Ishikawa (cell line): ENCODE results near the gene PRDM1.

Experiments
- CEBPB ChIP-seq: IDR thresholded peaks from 2 replicates; pipeline ENCODE4 v1.6.1; 2012
- CREB1 ChIP-seq: IDR thresholded peaks from 2 replicates; pipeline ENCODE4 v1.6.1; 2012; ENCODE audit warnings: low read depth
- EGR1 ChIP-seq: IDR thresholded peaks from 2 replicates; pipeline ENCODE4 v1.6.1; 2012
- EP300 ChIP-seq: IDR thresholded peaks from 2 replicates; pipeline ENCODE4 v1.6.1; 2012; ENCODE audit warnings: borderline replicate concordance
- FOXM1 ChIP-seq: IDR thresholded peaks from 2 replicates; pipeline ENCODE4 v1.6.1; 2012; ENCODE audit warnings: low read depth, borderline replicate concordance
- NFIC ChIP-seq: IDR thresholded peaks from 2 replicates; pipeline ENCODE4 v1.6.1; 2012
- RAD21 ChIP-seq: IDR thresholded peaks from 2 replicates; pipeline ENCODE4 v1.6.1; 2012; ENCODE audit warnings: low read depth
- TAF1 ChIP-seq: IDR thresholded peaks from 2 replicates; pipeline ENCODE4 v1.6.1; 2012; ENCODE audit warnings: low read depth, mild to moderate bottlenecking
- TCF12 ChIP-seq: IDR thresholded peaks from 2 replicates; pipeline ENCODE4 v1.6.1; 2012; ENCODE audit warnings: low read depth
- TEAD4 ChIP-seq: IDR thresholded peaks from 2 replicates; pipeline ENCODE4 v1.6.1; 2012
- YY1 ChIP-seq: IDR thresholded peaks from 2 replicates; pipeline ENCODE4 v1.6.1; 2012; ENCODE audit warnings: low read depth
- ZBTB7A ChIP-seq: IDR thresholded peaks from 2 replicates; pipeline ENCODE4 v1.6.1; 2012; ENCODE audit warnings: low read depth
- TF ChIP-seq, protein P1 (sequence below): IDR thresholded peaks from 2 replicates; pipeline ENCODE4 v1.6.1; 2012
- TF ChIP-seq, protein P2 (sequence below): IDR thresholded peaks from 2 replicates; pipeline ENCODE4 v1.6.1; 2012
- TF ChIP-seq, protein P3 (sequence below): IDR thresholded peaks from 2 replicates; pipeline ENCODE4 v1.6.1; 2012; ENCODE audit warnings: low read depth, mild to moderate bottlenecking

PRDM1 gene

GRCh38 chr6:106119546-106119945 lies 33.4 kb downstream of the PRDM1 start:
- no peak for TF ChIP-seq FOXM1
- TF ChIP-seq, protein P1, sequence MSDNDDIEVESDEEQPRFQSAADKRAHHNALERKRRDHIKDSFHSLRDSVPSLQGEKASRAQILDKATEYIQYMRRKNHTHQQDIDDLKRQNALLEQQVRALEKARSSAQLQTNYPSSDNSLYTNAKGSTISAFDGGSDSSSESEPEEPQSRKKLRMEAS, result peak; percentile 79

- no peak for TF ChIP-seq EP300
- no peak for TF ChIP-seq TAF1
- TF ChIP-seq EGR1, result no peak
- no peak for TF ChIP-seq ZBTB7A
- TF ChIP-seq RAD21, result no peak
- no peak for TF ChIP-seq CEBPB
- TF ChIP-seq, protein P1, result no peak
- TF ChIP-seq NFIC, result no peak
- TF ChIP-seq, protein P2, sequence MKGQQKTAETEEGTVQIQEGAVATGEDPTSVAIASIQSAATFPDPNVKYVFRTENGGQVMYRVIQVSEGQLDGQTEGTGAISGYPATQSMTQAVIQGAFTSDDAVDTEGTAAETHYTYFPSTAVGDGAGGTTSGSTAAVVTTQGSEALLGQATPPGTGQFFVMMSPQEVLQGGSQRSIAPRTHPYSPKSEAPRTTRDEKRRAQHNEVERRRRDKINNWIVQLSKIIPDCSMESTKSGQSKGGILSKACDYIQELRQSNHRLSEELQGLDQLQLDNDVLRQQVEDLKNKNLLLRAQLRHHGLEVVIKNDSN, result no peak
- TF ChIP-seq YY1, result no peak
- no peak for TF ChIP-seq FOXM1
- no peak for TF ChIP-seq TEAD4
- TF ChIP-seq, protein P3, sequence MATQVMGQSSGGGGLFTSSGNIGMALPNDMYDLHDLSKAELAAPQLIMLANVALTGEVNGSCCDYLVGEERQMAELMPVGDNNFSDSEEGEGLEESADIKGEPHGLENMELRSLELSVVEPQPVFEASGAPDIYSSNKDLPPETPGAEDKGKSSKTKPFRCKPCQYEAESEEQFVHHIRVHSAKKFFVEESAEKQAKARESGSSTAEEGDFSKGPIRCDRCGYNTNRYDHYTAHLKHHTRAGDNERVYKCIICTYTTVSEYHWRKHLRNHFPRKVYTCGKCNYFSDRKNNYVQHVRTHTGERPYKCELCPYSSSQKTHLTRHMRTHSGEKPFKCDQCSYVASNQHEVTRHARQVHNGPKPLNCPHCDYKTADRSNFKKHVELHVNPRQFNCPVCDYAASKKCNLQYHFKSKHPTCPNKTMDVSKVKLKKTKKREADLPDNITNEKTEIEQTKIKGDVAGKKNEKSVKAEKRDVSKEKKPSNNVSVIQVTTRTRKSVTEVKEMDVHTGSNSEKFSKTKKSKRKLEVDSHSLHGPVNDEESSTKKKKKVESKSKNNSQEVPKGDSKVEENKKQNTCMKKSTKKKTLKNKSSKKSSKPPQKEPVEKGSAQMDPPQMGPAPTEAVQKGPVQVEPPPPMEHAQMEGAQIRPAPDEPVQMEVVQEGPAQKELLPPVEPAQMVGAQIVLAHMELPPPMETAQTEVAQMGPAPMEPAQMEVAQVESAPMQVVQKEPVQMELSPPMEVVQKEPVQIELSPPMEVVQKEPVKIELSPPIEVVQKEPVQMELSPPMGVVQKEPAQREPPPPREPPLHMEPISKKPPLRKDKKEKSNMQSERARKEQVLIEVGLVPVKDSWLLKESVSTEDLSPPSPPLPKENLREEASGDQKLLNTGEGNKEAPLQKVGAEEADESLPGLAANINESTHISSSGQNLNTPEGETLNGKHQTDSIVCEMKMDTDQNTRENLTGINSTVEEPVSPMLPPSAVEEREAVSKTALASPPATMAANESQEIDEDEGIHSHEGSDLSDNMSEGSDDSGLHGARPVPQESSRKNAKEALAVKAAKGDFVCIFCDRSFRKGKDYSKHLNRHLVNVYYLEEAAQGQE, result no peak
- TF ChIP-seq TCF12, result no peak
- TF ChIP-seq CREB1, result no peak
These were observed 33.9 kb downstream of the PRDM1 start for GRCh38 chr6:106120006-106120405.

DNA sequence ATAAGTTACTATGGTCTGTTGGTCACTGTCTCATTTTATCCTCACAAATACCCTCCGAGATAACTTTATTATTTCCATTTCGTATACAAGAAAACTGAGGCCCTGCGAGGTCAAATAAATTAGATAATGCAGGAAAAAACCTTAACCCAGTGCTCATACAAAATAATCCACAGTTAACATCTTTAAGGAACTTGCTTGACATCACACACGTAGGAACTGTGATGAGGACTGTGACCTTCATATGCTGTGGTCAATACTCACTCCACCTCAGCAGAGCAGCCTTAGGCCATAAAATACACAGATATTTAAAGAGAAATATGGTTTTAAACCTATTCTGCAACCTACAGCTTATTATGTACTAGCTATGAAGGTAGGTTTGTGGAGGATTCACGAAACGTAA lies 34.3 kb downstream of the PRDM1 start:
- TF ChIP-seq ZBTB7A (no peak), TEAD4 (no peak), CEBPB (no peak), YY1 (no peak), RAD21 (no peak), NFIC (no peak), EGR1 (no peak), CREB1 (no peak), FOXM1 (no peak), TAF1 (no peak), EP300 (no peak), TCF12 (no peak)
- TF ChIP-seq, protein P1, result no peak
- TF ChIP-seq, protein P3, result no peak
- TF ChIP-seq, protein P2, result no peak

DNA sequence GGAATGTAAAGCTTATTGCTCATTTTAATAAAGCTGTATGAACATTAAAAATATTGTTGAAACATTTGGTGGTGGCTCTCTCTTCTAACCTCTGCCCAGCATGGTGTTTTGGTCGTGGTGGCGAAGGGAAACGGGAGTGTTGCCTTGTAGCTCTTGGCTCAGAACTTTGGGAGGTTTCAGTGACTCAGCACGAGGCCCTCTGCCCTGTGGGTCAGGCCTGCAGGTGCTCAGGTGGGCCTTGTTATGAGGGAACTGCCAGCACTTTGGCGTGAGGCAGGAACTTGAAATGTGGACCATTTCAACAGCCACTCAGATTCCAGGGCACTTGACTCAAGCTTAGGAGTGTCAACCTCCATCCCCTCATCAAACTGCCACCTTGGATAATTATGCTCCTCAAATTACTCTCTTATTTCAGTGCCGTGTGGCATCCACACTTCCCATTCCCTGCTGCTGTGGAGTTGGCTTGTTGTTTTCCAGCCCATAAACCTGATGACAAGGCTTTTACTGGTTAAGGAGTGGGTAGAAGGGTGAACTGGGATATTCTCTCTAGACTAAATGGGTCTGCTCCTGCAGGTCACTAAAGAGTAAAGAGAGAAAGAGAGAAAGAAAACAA lies 36.3 kb downstream of the PRDM1 start:
- TF ChIP-seq, protein P3, result no peak
- TF ChIP-seq NFIC (no peak), CREB1 (no peak), EP300 (no peak), YY1 (no peak), TEAD4 (no peak), FOXM1 (no peak), RAD21 (no peak), TCF12 (no peak)
- TF ChIP-seq, protein P1, result no peak
